NCI-H1417 (cell line): ENCODE results near the gene MAP4K4.
A peak's percentile ranks its signal among the peaks of the same experiment; 100 is the strongest.

Experiments
- DNase-seq, 3 experiments: peaks; one replicate each; lab custom pipeline; 2025; lab: John Stamatoyannopoulos, UW

The MAP4K4 gene

GRCh38 chr2:101790857-101791256, 93.3 kb downstream of the MAP4K4 start:
- no peak for DNase-seq

GRCh38 chr2:101792208-101792607, 94.7 kb downstream of the MAP4K4 start:
- DNase-seq: no peak

- DNase-seq: peak in 1 of 3 experiments; percentile 33
Measured at GRCh38 chr2:101793277-101793969, 95.9 kb downstream of the MAP4K4 start.

- no peak for DNase-seq
Measured at GRCh38 chr2:101794141-101794540, 96.6 kb downstream of the MAP4K4 start.

GRCh38 chr2:101795033-101795432, 97.5 kb downstream of the MAP4K4 start:
- no peak for DNase-seq

GRCh38 chr2:101796825-101797600, 99.5 kb downstream of the MAP4K4 start:
- no peak for DNase-seq

- DNase-seq: no peak
Measured at GRCh38 chr2:101801496-101801895, 104.0 kb downstream of the MAP4K4 start.

- DNase-seq: no peak
Measured at GRCh38 chr2:101802329-101802728, 104.8 kb downstream of the MAP4K4 start.

GRCh38 chr2:101803128-101803527, 105.6 kb downstream of the MAP4K4 start:
- no peak for DNase-seq

- no peak for DNase-seq
Measured at GRCh38 chr2:101803945-101804696, 106.6 kb downstream of the MAP4K4 start.

GRCh38 chr2:101805152-101806088, 107.9 kb downstream of the MAP4K4 start:
- no peak for DNase-seq

- DNase-seq: no peak
Measured at GRCh38 chr2:101806123-101806522, 108.6 kb downstream of the MAP4K4 start.

- no peak for DNase-seq
Measured at GRCh38 chr2:101806701-101807100, 109.2 kb downstream of the MAP4K4 start.

- no peak for DNase-seq
Measured at GRCh38 chr2:101807242-101807641, 109.7 kb downstream of the MAP4K4 start.

- DNase-seq: no peak
Measured at GRCh38 chr2:101808006-101808562, 110.6 kb downstream of the MAP4K4 start.

GRCh38 chr2:101809698-101810097, 112.2 kb downstream of the MAP4K4 start:
- DNase-seq: no peak

- DNase-seq: no peak
Measured at GRCh38 chr2:101811226-101812015, 113.9 kb downstream of the MAP4K4 start.

GRCh38 chr2:101812226-101812625, 114.7 kb downstream of the MAP4K4 start:
- no peak for DNase-seq

- no peak for DNase-seq
Measured at GRCh38 chr2:101814752-101815151, 117.2 kb downstream of the MAP4K4 start.

- DNase-seq: no peak
Measured at GRCh38 chr2:101815154-101815553, 117.6 kb downstream of the MAP4K4 start.
